Neural progenitor cell (in vitro differentiated cells): ENCODE data around the gene KRT9.

Source experiments
- CTCF ChIP-seq: fragments of 200-600 bp; sonication (generic); IDR thresholded peaks from 2 replicates; pipeline ENCODE4 v1.5.1; 2017; ENCODE audit warnings: antibody characterized with exemption, mild to moderate bottlenecking
- EZH2 ChIP-seq: fragments of 200-600 bp; sonication (generic); IDR thresholded peaks from 2 replicates; pipeline ENCODE4 v1.6.1; 2017; ENCODE audit warnings: antibody characterized with exemption, mild to moderate bottlenecking, moderate library complexity
- EZH2phosphoT487 ChIP-seq: fragments of 200-600 bp; sonication (generic); IDR thresholded peaks from 2 replicates; pipeline ENCODE4 v1.6.1; 2017; ENCODE audit warnings: antibody characterized with exemption

- TF ChIP-seq CTCF (no peak), EZH2 (no peak), EZH2phosphoT487 (no peak)
Measured at GRCh38 chr17:41561554-41561953, 10.3 kb downstream of the KRT9 start.
